Brain microvascular endothelial cell (primary cell): Measurements from ENCODE around the gene APBB2.

Experiments used
- DNase-seq: peaks from one replicate; pipeline ENCODE4 v3.0.0-alpha.2; 2020
- H3K27ac ChIP-seq: fragments of 250-450 bp; sonication (Bioruptor Pico); 2 replicates; pipeline ENCODE4 v1.5.1; 2020; ENCODE audit warnings: mild to moderate bottlenecking, moderate library complexity
- H3K27me3 ChIP-seq: fragments of 250-450 bp; sonication (Bioruptor Pico); replicated peaks from 2 replicates; pipeline ENCODE4 v1.5.1; 2020; ENCODE audit warnings: mild to moderate bottlenecking
- H3K36me3 ChIP-seq: fragments of 250-450 bp; sonication (Bioruptor Pico); replicated peaks from 2 replicates; pipeline ENCODE4 v1.5.1; 2020; ENCODE audit warnings: mild to moderate bottlenecking
- H3K4me3 ChIP-seq: 2 replicates; pipeline ENCODE4 v1.5.1; 2011; ENCODE audit warnings: low read depth, mild to moderate bottlenecking, control low read depth, low read length, moderate library complexity
- in situ Hi-C: cut with HindIII; loops from 2 replicates; pipeline ENCODE4 v1.10.0; 2017; ENCODE audit warnings: low sequenced_read_pairs, low pct_ligation_motif_present
- TF ChIP-seq, protein P1 (sequence below): IDR thresholded peaks from 2 replicates; pipeline ENCODE4 v1.5.1; 2011; ENCODE audit warnings: low read depth, mild to moderate bottlenecking, moderate library complexity, low read length, control low read depth, inconsistent platforms; ENCODE audit errors: missing control alignments

The APBB2 gene

DNA sequence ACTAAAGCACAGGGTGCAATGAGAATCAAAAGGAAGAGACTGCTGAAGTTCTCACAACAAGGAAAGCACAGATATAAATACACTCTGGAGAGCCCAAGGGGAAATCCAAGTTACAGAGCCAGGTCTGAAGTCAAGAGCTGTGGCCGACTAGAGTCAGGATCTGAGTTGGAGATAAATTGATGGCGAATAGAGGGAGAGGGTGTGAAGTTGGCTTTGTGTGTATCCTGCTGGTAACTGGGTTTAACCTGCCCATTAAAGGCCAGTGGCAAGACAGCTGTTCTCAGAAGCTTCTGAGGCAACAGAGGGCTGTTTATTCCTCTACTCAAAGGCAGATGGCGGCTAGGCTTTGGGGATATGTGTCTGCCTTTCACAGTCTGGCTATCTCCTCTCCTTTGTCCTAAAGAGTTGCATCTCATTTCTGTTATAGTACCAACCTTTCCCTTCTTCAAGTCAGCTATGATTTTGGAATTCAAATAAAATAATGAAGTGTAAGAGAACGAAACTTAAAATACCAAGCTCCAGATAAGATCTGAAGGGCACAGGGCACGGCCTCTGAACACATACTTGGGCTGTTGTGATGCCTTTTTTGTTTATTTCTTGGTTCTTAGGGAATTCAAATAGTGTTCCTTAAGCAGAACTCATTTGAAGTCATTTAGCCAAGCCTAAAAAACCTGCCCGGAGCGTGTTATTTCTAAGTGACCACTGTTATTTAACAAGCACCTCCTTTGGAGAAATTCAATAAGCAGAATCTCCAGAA lies 142.1 kb downstream of the APBB2 start:
- H3K27ac ChIP-seq = no peak overlapping the region
- DNase-seq = no peak
- H3K27me3 ChIP-seq = no peaks in the 10 kb centered on the region
- H3K4me3 ChIP-seq = no peak overlapping the region
- TF ChIP-seq, protein P1, sequence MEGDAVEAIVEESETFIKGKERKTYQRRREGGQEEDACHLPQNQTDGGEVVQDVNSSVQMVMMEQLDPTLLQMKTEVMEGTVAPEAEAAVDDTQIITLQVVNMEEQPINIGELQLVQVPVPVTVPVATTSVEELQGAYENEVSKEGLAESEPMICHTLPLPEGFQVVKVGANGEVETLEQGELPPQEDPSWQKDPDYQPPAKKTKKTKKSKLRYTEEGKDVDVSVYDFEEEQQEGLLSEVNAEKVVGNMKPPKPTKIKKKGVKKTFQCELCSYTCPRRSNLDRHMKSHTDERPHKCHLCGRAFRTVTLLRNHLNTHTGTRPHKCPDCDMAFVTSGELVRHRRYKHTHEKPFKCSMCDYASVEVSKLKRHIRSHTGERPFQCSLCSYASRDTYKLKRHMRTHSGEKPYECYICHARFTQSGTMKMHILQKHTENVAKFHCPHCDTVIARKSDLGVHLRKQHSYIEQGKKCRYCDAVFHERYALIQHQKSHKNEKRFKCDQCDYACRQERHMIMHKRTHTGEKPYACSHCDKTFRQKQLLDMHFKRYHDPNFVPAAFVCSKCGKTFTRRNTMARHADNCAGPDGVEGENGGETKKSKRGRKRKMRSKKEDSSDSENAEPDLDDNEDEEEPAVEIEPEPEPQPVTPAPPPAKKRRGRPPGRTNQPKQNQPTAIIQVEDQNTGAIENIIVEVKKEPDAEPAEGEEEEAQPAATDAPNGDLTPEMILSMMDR = no peak
- in situ Hi-C loops = no loop called here
- no peaks in the 10 kb centered on the region for H3K36me3 ChIP-seq

DNA sequence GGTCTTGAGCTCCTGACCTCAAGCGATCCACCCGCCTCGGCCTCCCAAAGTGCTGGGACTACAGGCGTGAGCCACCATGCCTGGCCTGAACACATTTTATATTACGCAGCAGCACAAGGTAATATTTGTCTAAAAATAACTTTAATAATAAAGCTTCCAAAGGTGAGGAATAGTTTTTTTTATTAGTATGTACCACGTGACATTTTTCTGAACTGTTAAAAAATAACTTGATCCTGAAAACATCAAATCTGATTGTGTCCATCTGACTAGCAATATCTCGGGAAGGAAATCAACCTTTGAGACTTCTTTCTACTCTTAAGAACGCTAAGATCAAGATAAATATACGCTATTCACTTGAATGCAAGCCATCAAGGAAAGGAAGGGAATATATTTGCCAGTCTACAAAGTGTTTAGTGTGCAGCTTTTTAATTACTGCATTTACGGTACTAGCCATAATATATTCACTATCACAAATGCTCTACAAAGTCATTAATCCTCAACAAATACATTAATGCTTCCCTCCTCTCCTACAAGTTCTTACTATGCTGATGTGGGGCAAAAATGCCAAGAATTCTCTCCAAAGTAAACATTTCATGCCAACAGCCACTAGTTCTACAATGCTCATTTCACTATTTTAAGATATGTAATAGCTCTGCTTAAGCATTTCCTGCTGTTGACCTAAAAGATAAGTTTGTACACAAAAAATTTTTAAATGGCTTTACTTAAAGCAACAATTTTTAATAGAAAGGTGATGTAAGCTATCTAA lies 143.6 kb downstream of the APBB2 start:
- H3K27me3 ChIP-seq = no peaks in the 10 kb centered on the region
- DNase-seq = no peak
- no peak overlapping the region for H3K4me3 ChIP-seq
- no peak overlapping the region for H3K27ac ChIP-seq
- no peaks in the 10 kb centered on the region for H3K36me3 ChIP-seq
- in situ Hi-C loops = no loop called here
- TF ChIP-seq, protein P1 = no peak

DNA sequence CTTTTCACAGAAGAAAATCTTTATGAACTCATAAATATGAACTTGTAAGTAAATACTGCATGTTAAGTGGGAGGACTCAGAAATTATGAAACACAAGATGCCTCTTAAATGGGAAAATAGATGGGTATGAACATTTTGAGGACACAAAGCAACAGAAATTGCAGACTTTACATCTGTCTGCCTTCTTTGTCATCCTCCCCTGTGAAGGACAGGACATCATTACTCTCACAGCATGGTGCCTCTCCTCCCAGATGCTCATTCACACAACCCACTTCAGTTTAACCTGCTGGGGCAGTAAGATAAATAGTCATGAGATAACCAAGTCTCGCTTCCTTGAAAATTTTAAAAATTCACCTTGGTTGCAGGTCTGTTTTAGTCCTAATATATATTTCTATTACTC lies 144.5 kb downstream of the APBB2 start:
- TF ChIP-seq, protein P1 = no peak
- no peaks in the 10 kb centered on the region for H3K27me3 ChIP-seq
- no peak overlapping the region for H3K4me3 ChIP-seq
- in situ Hi-C loops = no loop called here
- DNase-seq = no peak
- no peak overlapping the region for H3K27ac ChIP-seq
- peaks cover 3% of the 10 kb centered on the region for H3K36me3 ChIP-seq

DNA sequence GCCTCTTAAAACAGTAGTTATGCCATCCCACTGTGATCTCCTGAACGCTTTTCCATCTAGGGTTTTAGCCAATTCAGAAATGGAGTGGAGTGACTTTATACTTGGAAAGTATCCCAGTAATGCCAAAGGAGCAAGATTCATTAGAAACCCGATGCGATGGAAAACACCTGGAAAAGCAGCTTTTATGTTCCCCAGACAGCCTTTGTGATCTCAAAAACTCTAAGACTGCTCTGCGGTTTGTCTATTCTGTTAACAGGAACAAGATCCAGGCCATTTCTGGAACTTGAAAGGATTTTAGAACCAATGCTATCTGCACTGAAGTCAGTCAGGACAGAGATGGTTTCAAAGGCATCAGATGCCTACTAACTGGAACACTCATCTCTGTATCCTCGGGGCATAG lies 145.1 kb downstream of the APBB2 start:
- peaks cover 7% of the 10 kb centered on the region for H3K36me3 ChIP-seq
- no peak overlapping the region for H3K27ac ChIP-seq
- no peaks in the 10 kb centered on the region for H3K27me3 ChIP-seq
- TF ChIP-seq, protein P1 = no peak
- in situ Hi-C loops = no loop called here
- no peak for DNase-seq
- H3K4me3 ChIP-seq = no peak overlapping the region

DNA sequence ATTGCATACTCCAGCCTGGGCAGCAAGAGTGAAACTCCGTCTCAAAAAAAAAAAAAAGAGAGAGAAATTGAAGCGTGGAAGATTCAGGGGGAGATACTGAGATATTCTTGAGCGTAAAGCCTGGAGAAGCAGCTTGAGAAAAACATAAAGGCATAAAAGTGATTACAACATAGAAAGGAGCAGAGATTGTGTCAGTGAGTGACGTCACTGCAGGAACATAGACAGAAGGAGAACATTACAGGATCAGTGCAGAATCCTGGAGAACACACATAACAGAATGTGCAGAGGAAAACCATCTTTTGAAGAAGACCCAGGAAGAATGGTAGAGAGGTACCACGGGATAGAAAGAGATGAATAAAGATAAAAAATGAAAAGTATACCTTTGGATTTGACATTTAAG lies 147.0 kb downstream of the APBB2 start:
- H3K27me3 ChIP-seq = no peaks in the 10 kb centered on the region
- TF ChIP-seq, protein P1 = no peak
- H3K27ac ChIP-seq = no peak overlapping the region
- in situ Hi-C loops = no loop called here
- H3K4me3 ChIP-seq = no peak overlapping the region
- DNase-seq = no peak
- H3K36me3 ChIP-seq = peaks cover 9% of the 10 kb centered on the region
